Astrocyte of the spinal cord (primary cell): ENCODE results near the gene ZNF618.
A peak's percentile ranks its signal among the peaks of the same experiment; 100 is the strongest.

ENCODE experiments used
- DNase-seq: peaks from one replicate; pipeline ENCODE4 v3.0.0; 2011; ENCODE audit warnings: low read depth, low spot score
- H3K4me3 ChIP-seq: 2 replicates; pipeline ENCODE4 v1.5.1; 2011; ENCODE audit warnings: low read depth, mild to moderate bottlenecking, low read length, moderate library complexity
- CTCF ChIP-seq: IDR thresholded peaks from 2 replicates; pipeline ENCODE4 v1.5.1; 2012; ENCODE audit warnings: low read depth, mild to moderate bottlenecking, low read length, inconsistent platforms
- in situ Hi-C: cut with HindIII; loops from 2 replicates; pipeline ENCODE4 v1.10.0; 2017; ENCODE audit warnings: low sequenced_read_pairs

The ZNF618 gene

GRCh38 chr9:113879911-113880310 is 3.8 kb downstream of the ZNF618 start:
- H3K4me3 ChIP-seq, result no peak overlapping the region
- peak; percentile 47 for DNase-seq
- in situ Hi-C loops, result no loop called here
- no peak for TF ChIP-seq CTCF

DNA sequence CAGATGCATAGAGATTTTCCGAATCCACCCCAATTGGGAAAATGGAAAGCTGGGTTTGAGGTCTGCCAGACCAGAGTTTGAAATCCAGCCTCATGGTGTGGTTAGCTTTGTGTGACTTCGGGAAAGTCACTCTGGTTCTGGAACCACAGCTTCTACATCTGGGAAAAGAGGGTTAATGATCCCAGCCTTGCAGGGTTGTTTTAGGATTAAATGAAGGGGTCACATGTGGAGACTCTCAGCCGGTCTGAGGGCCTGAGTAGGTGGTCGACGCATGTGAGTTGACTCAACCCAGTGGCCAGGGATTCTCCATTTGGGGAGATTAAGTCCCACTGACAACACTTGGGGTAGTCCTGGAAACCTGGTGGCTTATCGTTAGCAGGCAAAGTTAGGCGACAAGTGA is 6.1 kb downstream of the ZNF618 start:
- no peak for DNase-seq
- TF ChIP-seq CTCF, result no peak
- in situ Hi-C loops, result no loop called here
- H3K4me3 ChIP-seq, result no peak overlapping the region

DNA sequence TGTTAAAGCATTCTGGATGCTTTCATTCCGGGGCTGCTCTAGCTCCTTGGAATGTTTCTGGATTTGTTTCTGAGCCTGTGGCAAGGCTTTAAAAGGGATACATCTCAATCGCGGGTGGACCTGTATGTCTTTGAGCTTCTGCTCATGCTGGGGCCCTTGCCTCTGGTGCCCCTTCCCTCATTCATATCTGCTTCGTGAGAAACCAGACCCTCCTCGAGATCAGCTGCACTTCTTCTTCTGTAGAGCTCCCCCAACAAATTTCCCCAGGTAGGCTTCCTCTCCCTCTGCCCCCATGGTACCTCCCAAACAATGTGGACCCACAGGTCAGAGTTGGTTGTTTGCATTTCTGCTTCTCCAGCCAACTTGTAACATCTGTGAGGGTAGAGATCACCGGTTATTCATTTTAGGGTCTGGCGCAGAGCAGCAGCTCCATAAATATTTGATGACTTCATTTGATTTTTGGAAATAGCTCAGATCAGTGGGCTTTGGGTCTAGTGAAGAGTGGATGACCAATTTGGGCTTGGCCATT is 6.6 kb downstream of the ZNF618 start:
- H3K4me3 ChIP-seq, result no peak overlapping the region
- no peak for DNase-seq
- in situ Hi-C loops, result no loop called here
- no peak for TF ChIP-seq CTCF

GRCh38 chr9:113885183-113886025 is 9.3 kb downstream of the ZNF618 start:
- no peak for TF ChIP-seq CTCF
- no peak for DNase-seq
- in situ Hi-C loops, result no loop called here
- H3K4me3 ChIP-seq, result no peak overlapping the region

DNA sequence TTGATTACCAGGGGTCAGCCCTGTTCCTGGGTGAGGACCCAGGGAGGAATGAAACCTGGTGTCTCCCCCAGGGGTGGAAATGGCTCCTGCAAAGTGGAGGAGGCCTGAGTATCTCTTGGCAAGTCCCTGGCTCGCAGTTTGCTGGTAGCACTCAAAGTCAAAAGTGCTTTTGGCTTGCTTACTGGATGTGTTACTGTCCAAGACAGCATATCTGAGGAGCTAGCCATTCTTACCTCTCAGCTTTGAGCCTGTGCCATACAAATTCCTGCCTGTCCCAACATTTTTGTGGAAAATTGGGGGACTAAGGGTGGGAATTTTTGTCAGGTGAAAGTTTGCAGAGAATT is 9.9 kb downstream of the ZNF618 start:
- in situ Hi-C loops, result no loop called here
- TF ChIP-seq CTCF, result no peak
- DNase-seq, result peak; percentile 30
- H3K4me3 ChIP-seq, result no peak overlapping the region

GRCh38 chr9:113886466-113886865 is 10.4 kb downstream of the ZNF618 start:
- peak; percentile 42 for DNase-seq
- no peak overlapping the region for H3K4me3 ChIP-seq
- TF ChIP-seq CTCF, result no peak
- in situ Hi-C loops, result no loop called here
